Measurements from ENCODE around the gene SYTL2.

The SYTL2 gene

DNA sequence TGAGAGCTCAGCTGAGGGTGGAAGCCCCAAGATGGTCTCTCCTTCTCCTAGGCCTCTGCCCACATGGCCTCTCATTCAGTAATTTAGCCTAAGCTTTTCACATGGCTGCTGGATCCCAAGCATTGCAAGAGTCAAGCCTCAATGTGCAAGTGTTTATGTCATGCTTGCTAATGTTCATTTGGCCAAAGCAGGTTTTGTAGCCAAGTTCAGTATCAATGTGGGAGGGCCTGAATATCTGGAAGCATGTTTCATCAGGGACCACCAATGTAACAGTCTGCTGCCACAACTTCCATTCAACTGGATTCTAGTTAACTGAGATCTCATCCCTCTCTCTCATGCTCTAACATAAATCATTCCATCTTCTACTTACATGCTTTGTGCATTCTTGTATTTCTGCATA lies 8.5 kb upstream of the SYTL2 start:
- Histone ChIP-seq H3K4me1 (ENCODE audit: low read depth, poor library complexity, severe bottlenecking) (peaks cover 8% of the 10 kb centered on the region), H4K20me1 (ENCODE audit: insufficient read depth) (no peaks in the 10 kb centered on the region), H3K36me3 (ENCODE audit: insufficient read depth) (no peaks in the 10 kb centered on the region), H3K9ac (no peak overlapping the region), H3K79me2 (ENCODE audit: insufficient read depth, low read depth) (no peaks in the 10 kb centered on the region), H3K27ac (no peak overlapping the region), H3K4me3 (IDR thresholded peaks at IDR 0.05; ENCODE audit: insufficient read depth, low read depth, low read length) (no peak overlapping the region), H3K4me2 (no peak overlapping the region), H3K27me3 (ENCODE audit: insufficient read depth, low read depth) (no peaks in the 10 kb centered on the region), H2AFZ (ENCODE audit: low read depth) (no peak overlapping the region)
- TF ChIP-seq, protein P1, sequence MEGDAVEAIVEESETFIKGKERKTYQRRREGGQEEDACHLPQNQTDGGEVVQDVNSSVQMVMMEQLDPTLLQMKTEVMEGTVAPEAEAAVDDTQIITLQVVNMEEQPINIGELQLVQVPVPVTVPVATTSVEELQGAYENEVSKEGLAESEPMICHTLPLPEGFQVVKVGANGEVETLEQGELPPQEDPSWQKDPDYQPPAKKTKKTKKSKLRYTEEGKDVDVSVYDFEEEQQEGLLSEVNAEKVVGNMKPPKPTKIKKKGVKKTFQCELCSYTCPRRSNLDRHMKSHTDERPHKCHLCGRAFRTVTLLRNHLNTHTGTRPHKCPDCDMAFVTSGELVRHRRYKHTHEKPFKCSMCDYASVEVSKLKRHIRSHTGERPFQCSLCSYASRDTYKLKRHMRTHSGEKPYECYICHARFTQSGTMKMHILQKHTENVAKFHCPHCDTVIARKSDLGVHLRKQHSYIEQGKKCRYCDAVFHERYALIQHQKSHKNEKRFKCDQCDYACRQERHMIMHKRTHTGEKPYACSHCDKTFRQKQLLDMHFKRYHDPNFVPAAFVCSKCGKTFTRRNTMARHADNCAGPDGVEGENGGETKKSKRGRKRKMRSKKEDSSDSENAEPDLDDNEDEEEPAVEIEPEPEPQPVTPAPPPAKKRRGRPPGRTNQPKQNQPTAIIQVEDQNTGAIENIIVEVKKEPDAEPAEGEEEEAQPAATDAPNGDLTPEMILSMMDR (conservative IDR thresholded peaks at IDR 0.05; ENCODE audit: low read depth, low read length): no peak

DNA sequence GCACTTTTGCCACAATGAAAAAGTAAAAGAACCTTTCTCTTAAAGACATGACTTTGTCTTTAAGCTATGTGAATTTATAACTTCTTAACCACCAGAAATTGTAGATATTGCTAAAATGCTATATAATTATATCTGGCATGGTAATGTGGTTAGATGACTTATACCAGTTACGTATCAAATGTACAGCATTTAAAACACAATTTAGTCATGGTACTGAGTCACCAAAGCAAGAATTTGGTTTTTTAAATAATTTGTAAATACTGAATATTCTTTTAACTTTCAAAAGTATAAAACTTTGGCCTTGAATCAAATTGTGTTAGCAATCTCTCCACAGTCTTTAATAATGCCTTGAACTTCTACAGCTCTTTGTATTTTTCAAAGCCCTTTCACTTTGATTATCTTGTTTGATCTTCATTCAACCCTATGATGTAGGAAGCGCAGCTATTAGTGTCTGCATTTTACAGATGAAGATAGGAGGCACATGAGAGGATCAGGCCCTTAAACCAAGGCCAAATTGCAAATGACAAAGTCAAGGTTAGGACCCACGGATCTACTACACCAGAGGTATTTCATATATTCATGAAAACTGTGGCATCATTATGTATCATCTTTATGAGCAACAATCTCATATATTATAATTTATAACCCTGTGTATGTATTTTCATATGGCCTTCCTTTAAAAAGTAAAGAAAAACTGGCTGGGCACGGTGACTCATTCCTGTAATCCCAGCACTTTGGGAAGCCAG lies 4.4 kb upstream of the SYTL2 start:
- Histone ChIP-seq H2AFZ (ENCODE audit: low read depth) (no peak overlapping the region), H3K27ac (no peak overlapping the region), H4K20me1 (ENCODE audit: insufficient read depth) (no peaks in the 10 kb centered on the region), H3K36me3 (ENCODE audit: insufficient read depth) (no peaks in the 10 kb centered on the region), H3K4me2 (no peak overlapping the region), H3K9ac (no peak overlapping the region), H3K79me2 (ENCODE audit: insufficient read depth, low read depth) (no peaks in the 10 kb centered on the region), H3K4me1 (ENCODE audit: low read depth, poor library complexity, severe bottlenecking) (peaks cover 8% of the 10 kb centered on the region), H3K27me3 (ENCODE audit: insufficient read depth, low read depth) (no peaks in the 10 kb centered on the region), H3K4me3 (IDR thresholded peaks at IDR 0.05; ENCODE audit: insufficient read depth, low read depth, low read length) (no peak overlapping the region)
- TF ChIP-seq, protein P1 (conservative IDR thresholded peaks at IDR 0.05; ENCODE audit: low read depth, low read length): no peak

DNA sequence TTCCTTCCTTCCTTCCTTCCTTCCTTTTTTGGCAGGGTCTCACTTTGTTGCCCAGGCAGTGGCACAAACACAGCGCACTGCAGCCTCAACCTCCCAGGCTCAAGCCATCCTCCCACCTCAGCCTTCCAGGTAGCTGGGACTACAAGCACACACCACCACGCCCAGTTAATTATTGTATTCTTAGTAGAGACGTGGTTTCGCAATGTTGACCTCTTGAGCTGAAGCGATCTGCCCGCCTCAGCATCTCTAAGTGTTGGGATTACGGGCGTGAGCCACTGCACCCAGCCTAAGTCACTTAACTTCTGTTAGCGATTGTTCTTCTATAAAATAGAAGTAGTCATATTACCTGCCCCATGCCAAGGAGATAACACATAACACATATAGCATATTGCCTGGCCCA lies 2.8 kb upstream of the SYTL2 start:
- H3K27me3 ChIP-seq (ENCODE audit: insufficient read depth, low read depth): no peaks in the 10 kb centered on the region
- H3K36me3 ChIP-seq (ENCODE audit: insufficient read depth): no peaks in the 10 kb centered on the region
- TF ChIP-seq, protein P1 (conservative IDR thresholded peaks at IDR 0.05; ENCODE audit: low read depth, low read length): no peak
- no peaks in the 10 kb centered on the region for H3K79me2 ChIP-seq (ENCODE audit: insufficient read depth, low read depth)
- no peak overlapping the region for H3K4me3 ChIP-seq (IDR thresholded peaks at IDR 0.05; ENCODE audit: insufficient read depth, low read depth, low read length)
- H3K27ac ChIP-seq: no peak overlapping the region
- peaks cover 9% of the 10 kb centered on the region for H3K4me1 ChIP-seq (ENCODE audit: low read depth, poor library complexity, severe bottlenecking)
- H3K4me2 ChIP-seq: no peak overlapping the region
- H4K20me1 ChIP-seq (ENCODE audit: insufficient read depth): no peaks in the 10 kb centered on the region
- H3K9ac ChIP-seq: no peak overlapping the region
- H2AFZ ChIP-seq (ENCODE audit: low read depth): no peak overlapping the region

DNA sequence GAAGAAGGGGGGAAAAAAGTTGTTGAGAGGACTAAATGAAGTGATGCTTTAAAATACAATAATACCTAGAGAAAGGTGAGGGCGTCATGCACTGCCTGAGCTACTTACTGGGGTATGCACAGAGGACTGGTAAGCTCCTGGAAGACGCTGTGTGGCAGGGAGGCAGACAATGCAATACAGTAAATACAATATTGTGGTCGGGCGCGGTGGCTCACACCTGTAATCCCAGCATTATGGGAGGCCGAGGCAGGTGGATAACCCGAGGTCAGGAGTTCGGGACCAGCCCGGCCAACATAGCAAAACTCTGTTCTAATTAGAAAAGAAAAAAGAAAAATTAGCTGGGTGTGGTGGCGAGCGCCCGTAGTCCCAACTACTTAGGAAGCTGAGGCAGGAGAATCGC lies 683 bp upstream of the SYTL2 start:
- H2AFZ ChIP-seq (ENCODE audit: low read depth): peak overlapping the region; percentile 100
- H3K4me1 ChIP-seq (ENCODE audit: low read depth, poor library complexity, severe bottlenecking): peaks cover 9% of the 10 kb centered on the region
- no peaks in the 10 kb centered on the region for H3K27me3 ChIP-seq (ENCODE audit: insufficient read depth, low read depth)
- no peak overlapping the region for H3K9ac ChIP-seq
- no peaks in the 10 kb centered on the region for H3K79me2 ChIP-seq (ENCODE audit: insufficient read depth, low read depth)
- peak overlapping the region; percentile 45 for H3K4me3 ChIP-seq (IDR thresholded peaks at IDR 0.05; ENCODE audit: insufficient read depth, low read depth, low read length)
- TF ChIP-seq, protein P1 (conservative IDR thresholded peaks at IDR 0.05; ENCODE audit: low read depth, low read length): no peak
- peak overlapping the region; percentile 100 for H3K4me2 ChIP-seq
- H3K36me3 ChIP-seq (ENCODE audit: insufficient read depth): no peaks in the 10 kb centered on the region
- no peak overlapping the region for H3K27ac ChIP-seq
- no peaks in the 10 kb centered on the region for H4K20me1 ChIP-seq (ENCODE audit: insufficient read depth)
